SU-DHL-6 (cell line): ENCODE results near the gene KRTAP20-3.

Source experiments
- H2AFZ ChIP-seq: fragments of 200-600 bp; sonication (generic); 2 replicates; pipeline ENCODE4 v1.6.1; 2014; ENCODE audit warnings: low read depth, mild to moderate bottlenecking, moderate library complexity, mixed read lengths, antibody characterized with exemption, low read length; ENCODE audit not compliant: severe bottlenecking
- H3F3A ChIP-seq: fragments of 200-600 bp; shearing (Covaris generic); 2 replicates; pipeline ENCODE4 v1.6.0; 2016; ENCODE audit warnings: antibody characterized with exemption, mild to moderate bottlenecking; ENCODE audit not compliant: insufficient read depth
- H3K27ac ChIP-seq: fragments of 200-600 bp; sonication (generic); 2 replicates; pipeline ENCODE4 v1.5.1; 2016; ENCODE audit warnings: low read depth, mild to moderate bottlenecking, low read length, moderate library complexity, mixed read lengths
- H3K27me3 ChIP-seq: fragments of 200-600 bp; sonication (generic), shearing (Covaris generic); 2 replicates; pipeline ENCODE4 v1.6.0; 2014; ENCODE audit warnings: mild to moderate bottlenecking, low read length
- H3K36me3 ChIP-seq: fragments of 200-600 bp; sonication (generic); 2 replicates; pipeline ENCODE4 v1.6.1; 2014; ENCODE audit warnings: mild to moderate bottlenecking, low read length, mixed read lengths
- H3K4me2 ChIP-seq: fragments of 300-600, 200-600 bp; shearing (Covaris generic), sonication (generic); 2 replicates; pipeline ENCODE4 v1.6.0; 2014; ENCODE audit warnings: low read length, low read depth, mild to moderate bottlenecking; ENCODE audit not compliant: poor library complexity, severe bottlenecking
- H3K4me3 ChIP-seq: fragments of 200-600 bp; sonication (generic); 2 replicates; pipeline ENCODE4 v1.5.1; 2014; ENCODE audit warnings: antibody characterized with exemption, low read length, mild to moderate bottlenecking, mixed read lengths; ENCODE audit not compliant: insufficient read depth, poor library complexity, severe bottlenecking
- H3K79me2 ChIP-seq: fragments of 200-600 bp; sonication (generic); 2 replicates; pipeline ENCODE4 v1.6.1; 2014; ENCODE audit warnings: mild to moderate bottlenecking, low read length, moderate library complexity; ENCODE audit not compliant: insufficient read depth
- H3K9ac ChIP-seq: fragments of 200-600 bp; sonication (generic); 2 replicates; pipeline ENCODE4 v1.7.0; 2014; ENCODE audit warnings: mild to moderate bottlenecking, low read length
- H3K9me2 ChIP-seq: fragments of 200-600 bp; sonication (generic); replicated peaks from 2 replicates; pipeline ENCODE4 v1.6.1; 2014; ENCODE audit warnings: low read length; ENCODE audit not compliant: insufficient read depth
- H3K9me3 ChIP-seq: fragments of 200-600 bp; sonication (generic); 2 replicates; pipeline ENCODE4 v1.6.1; 2014; ENCODE audit warnings: low read length, mixed read lengths; ENCODE audit not compliant: insufficient read depth
- H4K20me1 ChIP-seq: fragments of 200-600 bp; sonication (generic); 2 replicates; pipeline ENCODE4 v1.6.1; 2014; ENCODE audit warnings: low read depth, mild to moderate bottlenecking, antibody characterized with exemption, low read length, moderate library complexity, mixed read lengths
- CTCF ChIP-seq: fragments of 200-600 bp; sonication (generic); IDR thresholded peaks from one replicate; pipeline ENCODE4 v1.5.1; 2017; ENCODE audit warnings: antibody characterized with exemption, mild to moderate bottlenecking, low read length, moderate library complexity; ENCODE audit not compliant: insufficient read depth, poor library complexity, severe bottlenecking
- EZH2phosphoT487 ChIP-seq: fragments of 200-600 bp; sonication (generic), shearing (Covaris generic); conservative IDR thresholded peaks from 2 replicates; pipeline ENCODE4 v1.6.1; 2018; ENCODE audit warnings: mild to moderate bottlenecking, antibody characterized with exemption, low read length, moderate library complexity, mixed read lengths

The KRTAP20-3 gene

GRCh38 chr21:30612132-30612531 lies 30.5 kb upstream of the KRTAP20-3 start:
- H3K9me2 ChIP-seq: no peaks in the 10 kb centered on the region
- no peak overlapping the region for H2AFZ ChIP-seq
- TF ChIP-seq EZH2phosphoT487 (no peak), CTCF (no peak)
- no peaks in the 10 kb centered on the region for H4K20me1 ChIP-seq
- no peak overlapping the region for H3K9ac ChIP-seq
- no peak overlapping the region for H3K27ac ChIP-seq
- H3K36me3 ChIP-seq: peaks cover 2% of the 10 kb centered on the region; the same call in 1 of the 2 replicates
- no peaks in the 10 kb centered on the region for H3K79me2 ChIP-seq
- H3K27me3 ChIP-seq: no peaks in the 10 kb centered on the region
- H3K4me2 ChIP-seq: no peak overlapping the region
- no peak overlapping the region for H3K4me3 ChIP-seq
- no peaks in the 10 kb centered on the region for H3F3A ChIP-seq
- no peaks in the 10 kb centered on the region for H3K9me3 ChIP-seq

GRCh38 chr21:30613836-30614235 lies 28.8 kb upstream of the KRTAP20-3 start, which contains the start of gene KRTAP6-1:
Gene KRTAP6-1 (minus strand): TSS chr21:30613930. CDS start chr21:30613904, 26 bp downstream.
- Histone ChIP-seq H3K4me2 (no peak within 1 kb of the TSS), H3K9me3 (no peaks in the 10 kb centered on the region), H3K27me3 (no peaks in the 10 kb centered on the region), H3K4me3 (no peak within 1 kb of the TSS), H3F3A (no peaks in the 10 kb centered on the region), H3K9ac (no peak within 1 kb of the TSS), H3K9me2 (no peaks in the 10 kb centered on the region), H3K27ac (no peak within 1 kb of the TSS), H4K20me1 (no peaks in the 10 kb centered on the region), H3K36me3 (peaks cover 2% of the 10 kb centered on the region; the same call in 1 of the 2 replicates), H3K79me2 (no peaks in the 10 kb centered on the region), H2AFZ (no peak within 1 kb of the TSS)
- TF ChIP-seq EZH2phosphoT487 (no peak), CTCF (no peak)

GRCh38 chr21:30615199-30615598 lies 27.5 kb upstream of the KRTAP20-3 start:
- no peak overlapping the region for H3K27ac ChIP-seq
- H3K9me3 ChIP-seq: no peaks in the 10 kb centered on the region
- H3F3A ChIP-seq: no peaks in the 10 kb centered on the region
- no peaks in the 10 kb centered on the region for H3K27me3 ChIP-seq
- peaks cover 2% of the 10 kb centered on the region; the same call in 1 of the 2 replicates for H3K36me3 ChIP-seq
- no peaks in the 10 kb centered on the region for H3K79me2 ChIP-seq
- no peaks in the 10 kb centered on the region for H3K9me2 ChIP-seq
- TF ChIP-seq CTCF (no peak), EZH2phosphoT487 (no peak)
- no peak overlapping the region for H3K4me3 ChIP-seq
- H4K20me1 ChIP-seq: no peaks in the 10 kb centered on the region
- no peak overlapping the region for H3K9ac ChIP-seq
- H3K4me2 ChIP-seq: no peak overlapping the region
- H2AFZ ChIP-seq: no peak overlapping the region
